Smooth muscle cell (in vitro differentiated cells): ENCODE measurements around the gene COL23A1. TPM values are rescaled to one million over a fixed set of nuclear protein-coding genes. Genes with fewer than 3 reads are reported as not detected.

Experiments
- DNase-seq: peaks from one replicate; lab custom pipeline; 2025; ENCODE audit not compliant: unreplicated experiment; lab: John Stamatoyannopoulos, UW
- H2AFZ ChIP-seq: fragments of 200-600 bp; sonication (generic); 2 replicates; pipeline ENCODE4 v1.6.0; 2016; ENCODE audit warnings: antibody characterized with exemption, low read depth, mild to moderate bottlenecking
- H3F3A ChIP-seq: fragments of 200-600 bp; sonication (generic); 2 replicates; pipeline ENCODE4 v1.6.0; 2017; ENCODE audit warnings: antibody characterized with exemption, low read depth
- H3K27ac ChIP-seq: fragments of 200-600 bp; sonication (generic); 2 replicates; pipeline ENCODE4 v1.5.1; 2016; ENCODE audit warnings: low read depth, mild to moderate bottlenecking
- H3K27me3 ChIP-seq: fragments of 200-600 bp; sonication (generic); 2 replicates; pipeline ENCODE4 v1.6.1; 2016; ENCODE audit warnings: low read depth, mild to moderate bottlenecking
- H3K36me3 ChIP-seq: fragments of 200-600 bp; sonication (generic); 2 replicates; pipeline ENCODE4 v1.5.1; 2016; ENCODE audit warnings: low read depth
- H3K4me1 ChIP-seq: fragments of 200-600 bp; sonication (generic); 2 replicates; pipeline ENCODE4 v1.5.1; 2016; ENCODE audit warnings: low read depth
- H3K4me2 ChIP-seq: fragments of 200-600 bp; sonication (generic); 2 replicates; pipeline ENCODE4 v1.6.0; 2016; ENCODE audit warnings: mild to moderate bottlenecking
- H3K4me3 ChIP-seq: fragments of 200-600 bp; sonication (generic); 2 replicates; pipeline ENCODE4 v1.5.1; 2016; ENCODE audit warnings: mild to moderate bottlenecking
- H3K79me2 ChIP-seq: fragments of 200-600 bp; sonication (generic); 2 replicates; pipeline ENCODE4 v1.6.0; 2016; ENCODE audit warnings: low read depth, mild to moderate bottlenecking
- H3K9ac ChIP-seq: fragments of 200-600 bp; sonication (generic); 2 replicates; pipeline ENCODE4 v1.6.0; 2016; ENCODE audit warnings: low read depth
- H3K9me3 ChIP-seq: fragments of 200-600 bp; sonication (generic); replicated peaks from 2 replicates; pipeline ENCODE4 v1.5.1; 2016; ENCODE audit warnings: low read depth
- H4K20me1 ChIP-seq: fragments of 200-600 bp; sonication (generic); 2 replicates; pipeline ENCODE4 v1.6.0; 2016; ENCODE audit warnings: low read depth
- WGBS: methylation state at CpG from one replicate; pipeline ENCODE4 v1.1.7; 2016; ENCODE audit warnings: low lambda C conversion rate; 5-methylcytosine and 5-hydroxymethylcytosine counted together
- polyA plus RNA-seq: library from polyadenylated mRNA; unstranded; fragments of >200 nt; fragmentation: Nextera tagmentation; extraction: Ambion mirVana; gene quantifications from 2 replicates; pipeline ENCODE4 v1.2.1, GENCODE V29; 2016
- total RNA-seq: library from RNA; depleted of rRNA; stranded (reverse); fragments of >200 nt; gene quantifications from 2 replicates; pipeline ENCODE4 v1.2.3, GENCODE V29; 2014
- TF ChIP-seq, protein P1 (sequence below): fragments of 200-600 bp; sonication (generic); IDR thresholded peaks from 2 replicates; pipeline ENCODE4 v1.5.1; 2017; ENCODE audit warnings: borderline replicate concordance, mild to moderate bottlenecking, antibody characterized with exemption; ENCODE audit not compliant: insufficient read depth, poor library complexity, severe bottlenecking

COL23A1 gene
- total and polyA plus RNA-seq, 2 experiments from 2014 or later, result 5.3 to 27.4 TPM

DNA sequence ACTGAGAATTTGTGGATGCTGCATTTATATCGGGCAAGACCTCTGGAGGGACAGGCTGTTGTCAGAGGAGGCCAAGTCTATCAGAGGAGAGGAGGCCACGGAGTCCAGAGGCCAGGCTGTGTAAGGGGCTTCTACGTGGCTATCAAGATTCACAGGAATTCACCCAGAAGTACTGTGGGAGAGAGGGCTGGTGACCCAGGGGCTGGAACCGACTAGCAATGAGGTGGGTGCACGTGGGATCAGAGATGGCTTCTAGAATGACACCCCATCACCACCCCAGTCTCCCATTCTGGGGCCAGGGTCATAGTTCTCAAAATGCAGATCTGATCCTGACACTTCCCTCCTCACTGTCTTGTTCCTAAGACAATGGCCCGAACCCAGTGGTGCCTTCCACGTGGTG is 296.4 kb downstream of the COL23A1 start:
- H2AFZ ChIP-seq, result no peak overlapping the region
- no peak for DNase-seq
- no peaks in the 10 kb centered on the region for H4K20me1 ChIP-seq
- TF ChIP-seq, protein P1, sequence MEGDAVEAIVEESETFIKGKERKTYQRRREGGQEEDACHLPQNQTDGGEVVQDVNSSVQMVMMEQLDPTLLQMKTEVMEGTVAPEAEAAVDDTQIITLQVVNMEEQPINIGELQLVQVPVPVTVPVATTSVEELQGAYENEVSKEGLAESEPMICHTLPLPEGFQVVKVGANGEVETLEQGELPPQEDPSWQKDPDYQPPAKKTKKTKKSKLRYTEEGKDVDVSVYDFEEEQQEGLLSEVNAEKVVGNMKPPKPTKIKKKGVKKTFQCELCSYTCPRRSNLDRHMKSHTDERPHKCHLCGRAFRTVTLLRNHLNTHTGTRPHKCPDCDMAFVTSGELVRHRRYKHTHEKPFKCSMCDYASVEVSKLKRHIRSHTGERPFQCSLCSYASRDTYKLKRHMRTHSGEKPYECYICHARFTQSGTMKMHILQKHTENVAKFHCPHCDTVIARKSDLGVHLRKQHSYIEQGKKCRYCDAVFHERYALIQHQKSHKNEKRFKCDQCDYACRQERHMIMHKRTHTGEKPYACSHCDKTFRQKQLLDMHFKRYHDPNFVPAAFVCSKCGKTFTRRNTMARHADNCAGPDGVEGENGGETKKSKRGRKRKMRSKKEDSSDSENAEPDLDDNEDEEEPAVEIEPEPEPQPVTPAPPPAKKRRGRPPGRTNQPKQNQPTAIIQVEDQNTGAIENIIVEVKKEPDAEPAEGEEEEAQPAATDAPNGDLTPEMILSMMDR, result no peak
- H3K36me3 ChIP-seq, result no peaks in the 10 kb centered on the region
- no peaks in the 10 kb centered on the region for H3K27me3 ChIP-seq
- no peak overlapping the region for H3K4me3 ChIP-seq
- no peaks in the 10 kb centered on the region for H3F3A ChIP-seq
- H3K9me3 ChIP-seq, result no peaks in the 10 kb centered on the region
- H3K4me1 ChIP-seq, result peaks cover 7% of the 10 kb centered on the region
- 74% methylated on average over 7 of the region's 7 CpGs for WGBS
- H3K4me2 ChIP-seq, result no peak overlapping the region
- H3K9ac ChIP-seq, result no peak overlapping the region
- no peak overlapping the region for H3K27ac ChIP-seq
- no peaks in the 10 kb centered on the region for H3K79me2 ChIP-seq

DNA sequence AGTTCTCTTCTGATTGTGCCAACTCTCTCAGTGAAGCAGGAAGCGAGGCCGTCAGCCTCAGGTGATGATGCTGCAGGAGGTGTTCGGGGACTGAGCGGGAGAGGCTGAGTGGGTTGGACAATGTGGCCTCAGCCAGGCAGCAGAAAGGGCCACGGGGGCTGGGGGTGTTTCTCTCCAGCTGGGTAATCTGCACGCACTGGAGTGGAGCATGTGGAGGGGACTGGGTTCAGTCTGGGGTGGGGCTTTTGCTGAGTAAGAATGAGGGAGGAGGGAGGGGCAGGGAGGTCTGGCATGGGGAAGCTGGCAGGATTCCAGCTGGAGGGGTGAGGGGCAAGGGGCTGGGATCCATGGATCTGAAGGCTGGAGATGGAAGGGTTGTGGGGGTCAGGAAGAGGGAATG is 296.8 kb downstream of the COL23A1 start:
- H3K4me3 ChIP-seq, result no peak overlapping the region
- TF ChIP-seq, protein P1, result no peak
- H2AFZ ChIP-seq, result no peak overlapping the region
- H3K79me2 ChIP-seq, result no peaks in the 10 kb centered on the region
- no peak overlapping the region for H3K9ac ChIP-seq
- no peaks in the 10 kb centered on the region for H3K36me3 ChIP-seq
- H3K27ac ChIP-seq, result no peak overlapping the region
- no peaks in the 10 kb centered on the region for H4K20me1 ChIP-seq
- DNase-seq, result no peak
- no peaks in the 10 kb centered on the region for H3F3A ChIP-seq
- no peaks in the 10 kb centered on the region for H3K27me3 ChIP-seq
- no peaks in the 10 kb centered on the region for H3K9me3 ChIP-seq
- WGBS, result 59% methylated on average over 6 of the region's 6 CpGs
- H3K4me2 ChIP-seq, result no peak overlapping the region
- peaks cover 7% of the 10 kb centered on the region for H3K4me1 ChIP-seq

DNA sequence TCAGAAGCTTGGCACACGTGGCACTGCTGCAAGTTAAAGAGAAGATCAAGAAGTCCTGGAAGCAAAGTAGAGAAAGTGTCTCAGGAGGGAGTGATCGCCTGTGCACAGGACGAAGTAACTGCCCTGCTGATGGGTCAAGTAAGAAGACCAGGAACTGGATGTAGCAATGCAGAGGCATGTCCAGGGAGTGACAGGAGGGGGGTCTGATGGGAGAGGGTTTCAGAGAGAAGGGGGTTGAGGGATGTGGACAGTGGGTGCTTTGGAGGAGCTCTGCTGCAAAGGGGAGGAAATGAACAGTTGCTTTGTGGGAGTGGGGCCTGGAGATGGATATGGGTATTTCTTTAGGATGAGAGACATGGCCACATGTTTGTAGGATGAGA is 297.4 kb downstream of the COL23A1 start:
- no peak overlapping the region for H3K9ac ChIP-seq
- H3K9me3 ChIP-seq, result no peaks in the 10 kb centered on the region
- no peak overlapping the region for H3K4me2 ChIP-seq
- no peak for DNase-seq
- H3K27ac ChIP-seq, result no peak overlapping the region
- H2AFZ ChIP-seq, result no peak overlapping the region
- 97% methylated on average over 3 of the region's 3 CpGs for WGBS
- H3K4me1 ChIP-seq, result peaks cover 7% of the 10 kb centered on the region
- TF ChIP-seq, protein P1, result no peak
- H3K36me3 ChIP-seq, result no peaks in the 10 kb centered on the region
- H3K79me2 ChIP-seq, result no peaks in the 10 kb centered on the region
- H3K4me3 ChIP-seq, result no peak overlapping the region
- H4K20me1 ChIP-seq, result no peaks in the 10 kb centered on the region
- no peaks in the 10 kb centered on the region for H3F3A ChIP-seq
- no peaks in the 10 kb centered on the region for H3K27me3 ChIP-seq

DNA sequence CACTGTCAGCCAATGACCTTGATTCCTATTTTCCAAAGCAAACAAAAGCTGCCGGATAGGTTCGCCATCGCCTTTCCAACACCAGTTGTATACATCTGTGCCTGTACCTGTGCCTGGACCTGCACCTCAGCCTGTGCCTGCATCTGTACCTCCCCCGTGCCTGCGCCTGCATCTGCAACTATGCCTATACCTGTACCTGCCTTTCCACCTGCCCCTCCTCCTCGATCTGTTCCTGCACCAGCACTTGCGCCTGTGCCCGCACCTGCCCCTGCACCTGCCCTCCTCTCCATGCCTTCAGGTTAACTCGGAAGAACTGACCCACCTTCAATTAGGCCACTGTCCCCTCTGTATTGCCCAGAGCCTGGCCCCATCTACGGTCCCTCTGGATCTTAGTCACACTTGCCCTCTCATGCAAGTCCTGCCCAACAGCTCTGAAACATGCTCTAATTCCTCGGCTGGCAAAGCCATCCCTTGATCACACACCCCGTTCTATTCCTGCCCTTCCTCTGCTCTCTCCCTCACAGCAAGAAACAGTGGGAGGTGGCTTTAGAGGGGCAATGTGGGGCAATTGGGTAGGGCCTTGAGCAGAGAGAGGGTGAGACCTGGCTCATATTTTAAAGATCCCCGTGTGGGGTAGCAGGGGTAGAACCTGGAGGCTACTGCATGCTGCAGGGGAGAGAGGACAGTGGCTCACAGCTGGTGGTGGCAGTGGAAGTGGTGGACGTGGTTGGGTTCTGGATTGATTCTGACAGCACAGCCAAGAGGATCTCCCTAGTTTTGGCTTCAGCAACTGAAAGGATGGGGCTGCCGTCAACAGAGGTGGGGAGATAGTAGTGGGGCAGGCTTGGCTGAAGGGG is 298.0 kb downstream of the COL23A1 start:
- TF ChIP-seq, protein P1, result no peak
- Histone ChIP-seq H3K4me3 (no peak overlapping the region), H2AFZ (no peak overlapping the region)

More for the DNA sequence above, 298.0 kb downstream of the COL23A1 start:
- Histone ChIP-seq H3K79me2 (no peaks in the 10 kb centered on the region), H3K4me1 (peaks cover 7% of the 10 kb centered on the region), H3K4me2 (no peak overlapping the region), H3K27me3 (no peaks in the 10 kb centered on the region), H3K36me3 (no peaks in the 10 kb centered on the region), H3K27ac (no peak overlapping the region), H3K9me3 (no peaks in the 10 kb centered on the region), H4K20me1 (no peaks in the 10 kb centered on the region), H3K9ac (no peak overlapping the region), H3F3A (no peaks in the 10 kb centered on the region)
- 95% methylated on average over 15 of the region's 15 CpGs for WGBS
- no peak for DNase-seq
